ENCODE measurements around the gene PRR7.
A peak's percentile ranks its signal among the peaks of the same experiment; 100 is the strongest.

The PRR7 gene

DNA sequence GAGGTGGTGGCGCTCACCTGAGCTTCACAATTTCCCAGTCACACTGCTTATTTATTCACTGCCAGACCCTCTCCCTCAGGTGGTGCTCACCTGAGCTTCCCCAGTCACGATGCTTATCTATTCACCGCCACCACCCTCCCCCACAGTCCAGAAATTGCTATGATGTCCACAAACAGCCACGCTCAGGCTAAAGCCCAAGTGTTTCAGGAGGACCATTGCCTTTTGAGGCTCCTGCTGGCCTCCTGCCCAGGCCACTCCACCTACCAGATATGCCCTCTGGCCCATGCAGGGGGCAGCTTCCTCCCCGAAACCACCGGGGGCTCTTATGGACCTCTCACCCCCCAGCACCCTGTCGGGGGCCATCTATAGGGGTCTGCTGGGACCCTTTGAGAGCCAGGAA, 46.2 kb downstream of the PRR7 start:
- peaks cover 5% of the 10 kb centered on the region; the same call in 1 of the 2 replicates for H3K36me3 ChIP-seq (ENCODE audit: insufficient read depth, low read length)
- no peaks in the 10 kb centered on the region for H3F3A ChIP-seq (ENCODE audit: insufficient read depth, low read length)
- no peaks in the 10 kb centered on the region for H3K9me2 ChIP-seq (ENCODE audit: low read depth, low read length)
- no peak overlapping the region for H3K4me2 ChIP-seq (ENCODE audit: low read length)
- no peak overlapping the region for H2AFZ ChIP-seq (ENCODE audit: low read length)
- H3K9me3 ChIP-seq (ENCODE audit: low read length) = no peaks in the 10 kb centered on the region
- no peak for TF ChIP-seq EZH2 (IDR thresholded peaks at IDR 0.05; ENCODE audit: borderline replicate concordance, low read length)
- TF ChIP-seq, protein P1, sequence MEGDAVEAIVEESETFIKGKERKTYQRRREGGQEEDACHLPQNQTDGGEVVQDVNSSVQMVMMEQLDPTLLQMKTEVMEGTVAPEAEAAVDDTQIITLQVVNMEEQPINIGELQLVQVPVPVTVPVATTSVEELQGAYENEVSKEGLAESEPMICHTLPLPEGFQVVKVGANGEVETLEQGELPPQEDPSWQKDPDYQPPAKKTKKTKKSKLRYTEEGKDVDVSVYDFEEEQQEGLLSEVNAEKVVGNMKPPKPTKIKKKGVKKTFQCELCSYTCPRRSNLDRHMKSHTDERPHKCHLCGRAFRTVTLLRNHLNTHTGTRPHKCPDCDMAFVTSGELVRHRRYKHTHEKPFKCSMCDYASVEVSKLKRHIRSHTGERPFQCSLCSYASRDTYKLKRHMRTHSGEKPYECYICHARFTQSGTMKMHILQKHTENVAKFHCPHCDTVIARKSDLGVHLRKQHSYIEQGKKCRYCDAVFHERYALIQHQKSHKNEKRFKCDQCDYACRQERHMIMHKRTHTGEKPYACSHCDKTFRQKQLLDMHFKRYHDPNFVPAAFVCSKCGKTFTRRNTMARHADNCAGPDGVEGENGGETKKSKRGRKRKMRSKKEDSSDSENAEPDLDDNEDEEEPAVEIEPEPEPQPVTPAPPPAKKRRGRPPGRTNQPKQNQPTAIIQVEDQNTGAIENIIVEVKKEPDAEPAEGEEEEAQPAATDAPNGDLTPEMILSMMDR (IDR thresholded peaks at IDR 0.05; ENCODE audit: low read length) = no peak
- H3K79me2 ChIP-seq (ENCODE audit: insufficient read depth, low read length) = no peaks in the 10 kb centered on the region
- no peaks in the 10 kb centered on the region for H3K27me3 ChIP-seq (ENCODE audit: insufficient read depth, low read length)
- H3K4me1 ChIP-seq (ENCODE audit: insufficient read depth, low read length, severe bottlenecking) = peaks cover 57% of the 10 kb centered on the region
- H4K20me1 ChIP-seq (ENCODE audit: insufficient read depth, low read length) = no peaks in the 10 kb centered on the region
- H3K27ac ChIP-seq (ENCODE audit: low read depth, low read length, poor library complexity, severe bottlenecking) = no peak overlapping the region
- no peak overlapping the region for H3K9ac ChIP-seq (ENCODE audit: low read length)
- H3K4me3 ChIP-seq (ENCODE audit: low read depth, low read length, poor library complexity, severe bottlenecking) = no peak overlapping the region

DNA sequence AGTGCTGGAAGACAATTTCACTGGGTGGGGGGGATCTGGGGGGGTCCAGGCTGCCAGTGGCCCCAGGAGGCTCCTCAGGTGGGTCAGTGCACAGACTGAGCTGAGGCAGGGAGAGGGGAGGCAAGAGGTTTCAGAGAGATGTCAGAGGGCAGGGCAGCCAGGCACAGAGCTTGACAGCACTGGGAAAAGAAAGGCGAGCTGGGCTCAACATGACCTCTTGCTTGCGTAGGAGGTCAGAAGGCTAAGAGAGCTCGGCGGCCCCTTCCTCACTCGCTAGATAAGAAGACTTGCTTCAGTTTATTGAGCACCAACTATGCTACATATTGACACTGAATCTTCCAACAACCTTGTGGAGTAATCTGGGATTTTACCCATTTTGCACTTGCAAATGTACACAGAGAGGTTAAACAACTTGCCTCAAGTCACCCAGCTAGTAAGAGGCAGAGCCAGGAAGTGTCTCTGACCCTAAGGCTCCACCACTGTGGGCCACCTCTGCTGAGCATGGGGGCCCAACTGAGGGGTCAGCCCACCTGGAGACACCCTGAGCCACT, 47.3 kb downstream of the PRR7 start:
- Histone ChIP-seq H3K9me3 (ENCODE audit: low read length) (no peaks in the 10 kb centered on the region), H3K9ac (ENCODE audit: low read length) (no peak overlapping the region; the same call in 1 of the 2 replicates), H3K4me3 (ENCODE audit: low read depth, low read length, poor library complexity, severe bottlenecking) (no peak overlapping the region), H3K79me2 (ENCODE audit: insufficient read depth, low read length) (no peaks in the 10 kb centered on the region), H3K36me3 (ENCODE audit: insufficient read depth, low read length) (no peaks in the 10 kb centered on the region), H3K9me2 (ENCODE audit: low read depth, low read length) (no peaks in the 10 kb centered on the region), H3F3A (ENCODE audit: insufficient read depth, low read length) (no peaks in the 10 kb centered on the region), H3K27ac (ENCODE audit: low read depth, low read length, poor library complexity, severe bottlenecking) (peak overlapping the region; percentile 80), H3K4me2 (ENCODE audit: low read length) (no peak overlapping the region; the same call in 1 of the 2 replicates), H3K4me1 (ENCODE audit: insufficient read depth, low read length, severe bottlenecking) (peaks cover 59% of the 10 kb centered on the region), H2AFZ (ENCODE audit: low read length) (no peak overlapping the region), H4K20me1 (ENCODE audit: insufficient read depth, low read length) (no peaks in the 10 kb centered on the region), H3K27me3 (ENCODE audit: insufficient read depth, low read length) (no peaks in the 10 kb centered on the region)
- TF ChIP-seq, protein P1 (IDR thresholded peaks at IDR 0.05; ENCODE audit: low read length) = no peak
- TF ChIP-seq EZH2 (IDR thresholded peaks at IDR 0.05; ENCODE audit: borderline replicate concordance, low read length) = no peak

DNA sequence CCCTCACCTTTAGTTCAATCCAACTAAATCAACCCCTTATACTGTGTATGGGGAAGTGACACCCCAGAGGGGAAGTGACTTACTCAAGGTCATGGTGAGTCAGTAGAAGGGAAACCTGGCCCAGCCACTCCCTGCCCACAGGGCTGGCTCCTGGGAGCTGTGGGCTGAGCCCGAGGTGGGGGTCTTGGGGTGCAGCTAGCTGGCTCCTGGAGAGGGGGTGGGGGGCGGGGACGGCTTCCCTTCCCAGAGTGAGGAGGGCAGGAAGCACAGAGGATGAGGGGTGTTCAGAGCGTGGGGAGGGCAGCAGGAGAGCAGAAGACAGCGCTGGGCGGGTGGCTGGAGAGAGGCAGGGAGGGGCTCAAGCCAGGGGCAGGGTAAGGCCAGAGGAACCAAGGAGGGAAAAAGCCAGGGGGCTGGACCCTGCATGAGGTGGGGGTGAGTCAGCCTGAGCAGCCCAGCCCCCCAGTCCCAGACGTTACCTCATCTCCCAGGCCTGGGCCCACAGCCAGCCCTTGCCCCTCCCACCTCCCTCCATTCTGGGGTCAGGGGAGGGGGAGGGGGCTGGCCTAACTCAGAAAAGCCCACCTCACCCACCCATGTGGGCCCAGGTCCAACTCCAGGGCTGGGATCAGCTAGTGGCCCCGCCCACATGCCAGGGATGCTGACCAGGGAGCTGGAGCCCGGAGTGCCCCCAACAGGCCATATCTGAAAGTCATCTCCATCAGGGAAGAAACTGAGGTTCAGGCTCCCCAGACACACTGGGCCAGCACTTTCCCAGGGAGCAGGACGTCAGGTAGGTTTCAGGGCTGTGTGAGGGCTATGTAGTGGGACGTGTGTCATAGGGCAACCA, 48.0 kb downstream of the PRR7 start:
- Histone ChIP-seq H3K4me1 (ENCODE audit: insufficient read depth, low read length, severe bottlenecking) (peaks cover 52% of the 10 kb centered on the region), H3K9me2 (ENCODE audit: low read depth, low read length) (no peaks in the 10 kb centered on the region), H3K79me2 (ENCODE audit: insufficient read depth, low read length) (no peaks in the 10 kb centered on the region), H4K20me1 (ENCODE audit: insufficient read depth, low read length) (no peaks in the 10 kb centered on the region), H3K27me3 (ENCODE audit: insufficient read depth, low read length) (no peaks in the 10 kb centered on the region), H3K4me2 (ENCODE audit: low read length) (peak overlapping the region; percentile 71), H3K27ac (ENCODE audit: low read depth, low read length, poor library complexity, severe bottlenecking) (peak overlapping the region; percentile 80), H3K4me3 (ENCODE audit: low read depth, low read length, poor library complexity, severe bottlenecking) (peak overlapping the region; percentile 80), H3K9me3 (ENCODE audit: low read length) (no peaks in the 10 kb centered on the region), H3K36me3 (ENCODE audit: insufficient read depth, low read length) (no peaks in the 10 kb centered on the region), H3K9ac (ENCODE audit: low read length) (no peak overlapping the region; the same call in 1 of the 2 replicates), H2AFZ (ENCODE audit: low read length) (no peak overlapping the region), H3F3A (ENCODE audit: insufficient read depth, low read length) (no peaks in the 10 kb centered on the region)
- TF ChIP-seq, protein P1 (IDR thresholded peaks at IDR 0.05; ENCODE audit: low read length) = peak; percentile 32; the same call in 1 of the 2 replicates
- no peak for TF ChIP-seq EZH2 (IDR thresholded peaks at IDR 0.05; ENCODE audit: borderline replicate concordance, low read length)
